H1 (cell line): ENCODE data around the gene SKAP1. TPM values are rescaled to one million over a fixed set of nuclear protein-coding genes. Genes with fewer than 3 reads are reported as not detected.

Experiments
- CBX5 ChIP-seq: fragments of 300-800, 300-1000 bp; sonication (generic); IDR thresholded peaks from 2 replicates; pipeline ENCODE4 v1.7.1; 2016; ENCODE audit warnings: antibody characterized with exemption, low read length, low read depth
- CEBPB ChIP-seq: IDR thresholded peaks from 2 replicates; pipeline ENCODE4 v1.6.1; 2012; ENCODE audit warnings: low read depth, low read length
- E2F6 ChIP-seq: IDR thresholded peaks from 2 replicates; pipeline ENCODE4 v1.6.1; 2012; ENCODE audit warnings: inconsistent platforms
- JUN ChIP-seq: IDR thresholded peaks from 2 replicates; pipeline ENCODE4 v1.6.1; 2011; ENCODE audit warnings: low read depth, mild to moderate bottlenecking, improper control_type of control experiment, low read length
- PHF8 ChIP-seq: fragments of 200-600 bp; sonication (generic); conservative IDR thresholded peaks from 2 replicates; pipeline ENCODE4 v1.7.1; 2012; ENCODE audit warnings: low read depth, mild to moderate bottlenecking, inconsistent platforms, low read length, moderate library complexity
- POLR2A ChIP-seq, 2 experiments: IDR thresholded peaks; 1 replicate in 1 of 2; 2 replicates in 1 of 2; pipeline ENCODE4 v1.6.1; 2011; ENCODE audit warnings: low read depth in 2 of 2, low read length in 2 of 2, mild to moderate bottlenecking in 2 of 2; ENCODE audit errors: control extremely low read depth in 1 of 2
- RNF2 ChIP-seq: fragments of 200-900, 300-1000 bp; sonication (generic); IDR thresholded peaks from 2 replicates; pipeline ENCODE4 v1.7.1; 2016; ENCODE audit warnings: borderline replicate concordance, low read depth, mild to moderate bottlenecking, antibody characterized with exemption, low read length; ENCODE audit not compliant: poor library complexity, severe bottlenecking; ENCODE audit errors: missing control alignments
- SAP30 ChIP-seq: fragments of 300-600 bp; sonication (generic); IDR thresholded peaks from 2 replicates; pipeline ENCODE4 v1.7.1; 2012; ENCODE audit warnings: low read length, moderate library complexity, mild to moderate bottlenecking, inconsistent platforms; ENCODE audit not compliant: insufficient read depth, insufficient replicate concordance
- TCF12 ChIP-seq: IDR thresholded peaks from 2 replicates; pipeline ENCODE4 v1.6.1; 2011; ENCODE audit warnings: low read depth, mild to moderate bottlenecking, low read length
- USF2 ChIP-seq: IDR thresholded peaks from 2 replicates; pipeline ENCODE4 v1.6.1; 2011; ENCODE audit warnings: low read length, improper control_type of control experiment
- polyA plus RNA-seq, 7 experiments: library from polyadenylated mRNA; depleted of rRNA in 3 of 7; stranded (reverse) in 5 of 7; unstranded in 2 of 7; fragments of >200 nt in 5 of 7; fragments of 200-250 nt in 2 of 7; gene quantifications; 1 replicate in 5 of 7; 2 replicates in 1 of 7; 4 replicates in 1 of 7; pipeline versions ENCODE4 v1.2.1 to v1.2.3, GENCODE V29; 2011 to 2013; ENCODE audit warnings: missing spikeins in 2 of 7, mixed read lengths in 2 of 7
- total RNA-seq: library from RNA; stranded (reverse); fragmentation: NEBNext Ultra II Directional; extraction: Animal tissue kit (Norgen Biotek cat#: 25700); gene quantifications from 2 replicates; pipeline ENCODE4 v1.2.1, GENCODE V29; 2021

The SKAP1 gene
- total and polyA plus RNA-seq, 2 of the 8 experiments (the other 6 are each of a cell fraction or from before 2014, with no cell fraction given) = not detected

GRCh38 chr17:48173191-48173984, 256.6 kb downstream of the SKAP1 start (continued):
- TF ChIP-seq RNF2 (no peak), CBX5 (no peak), JUN (no peak), PHF8 (no peak), USF2 (no peak), E2F6 (no peak), CEBPB (no peak), POLR2A (IDR thresholded peaks at IDR 0.05; ENCODE audit: control extremely low read depth in 1 of 2, low read depth in 2 of 2, low read length in 2 of 2) (no peak), SAP30 (no peak), TCF12 (no peak)
